GM19035 (cell line): ENCODE measurements around the gene RFT1.
A peak's percentile ranks its signal among the peaks of the same experiment; 100 is the strongest.

Source experiments
- ATAC-seq: cut with Tn5 transposase; IDR thresholded peaks from one replicate; pipeline ENCODE4 v1.9.1; 2021; ENCODE audit not compliant: unreplicated experiment

RFT1 gene, protein sequence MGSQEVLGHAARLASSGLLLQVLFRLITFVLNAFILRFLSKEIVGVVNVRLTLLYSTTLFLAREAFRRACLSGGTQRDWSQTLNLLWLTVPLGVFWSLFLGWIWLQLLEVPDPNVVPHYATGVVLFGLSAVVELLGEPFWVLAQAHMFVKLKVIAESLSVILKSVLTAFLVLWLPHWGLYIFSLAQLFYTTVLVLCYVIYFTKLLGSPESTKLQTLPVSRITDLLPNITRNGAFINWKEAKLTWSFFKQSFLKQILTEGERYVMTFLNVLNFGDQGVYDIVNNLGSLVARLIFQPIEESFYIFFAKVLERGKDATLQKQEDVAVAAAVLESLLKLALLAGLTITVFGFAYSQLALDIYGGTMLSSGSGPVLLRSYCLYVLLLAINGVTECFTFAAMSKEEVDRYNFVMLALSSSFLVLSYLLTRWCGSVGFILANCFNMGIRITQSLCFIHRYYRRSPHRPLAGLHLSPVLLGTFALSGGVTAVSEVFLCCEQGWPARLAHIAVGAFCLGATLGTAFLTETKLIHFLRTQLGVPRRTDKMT

GRCh38 chr3:53130179-53131061, at the start of gene RFT1:
TSS of gene RFT1 (minus strand) at chr3:53130435. CDS start at chr3:53130400, 35 bp downstream.
- peak; percentile 83 for ATAC-seq

DNA sequence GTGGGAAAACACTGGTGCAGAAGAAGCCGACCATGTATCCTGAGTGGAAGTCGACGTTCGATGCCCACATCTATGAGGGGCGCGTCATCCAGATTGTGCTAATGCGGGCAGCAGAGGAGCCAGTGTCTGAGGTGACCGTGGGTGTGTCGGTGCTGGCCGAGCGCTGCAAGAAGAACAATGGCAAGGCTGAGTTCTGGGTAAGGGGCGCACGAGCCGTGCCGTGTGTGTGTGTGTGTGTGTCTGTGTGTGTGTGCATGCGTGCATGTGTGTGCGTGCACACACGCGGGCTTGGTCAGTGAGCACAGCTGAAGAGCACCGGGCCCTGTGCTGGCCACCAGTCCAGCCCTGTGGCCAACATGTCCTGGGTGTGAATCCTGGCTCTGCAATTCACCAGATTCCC, 49.3 kb upstream of the RFT1 start:
- no peak for ATAC-seq

DNA sequence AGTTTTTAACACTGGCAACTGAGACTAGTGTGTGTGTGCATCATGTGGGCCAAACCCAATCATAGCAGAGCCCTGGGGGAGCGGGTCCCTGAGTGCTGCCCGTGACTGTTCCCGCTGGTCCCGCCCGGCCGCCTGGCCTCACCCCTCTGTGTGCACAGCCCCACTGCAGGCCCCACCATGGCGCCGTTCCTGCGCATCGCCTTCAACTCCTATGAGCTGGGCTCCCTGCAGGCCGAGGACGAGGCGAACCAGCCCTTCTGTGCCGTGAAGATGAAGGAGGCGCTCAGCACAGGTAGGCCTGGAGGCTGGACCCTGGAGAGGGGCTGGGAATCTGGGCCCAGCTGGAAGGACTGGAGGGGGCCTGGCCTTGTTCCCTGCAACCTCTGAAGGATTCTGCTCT, 48.0 kb upstream of the RFT1 start:
- ATAC-seq = no peak

GRCh38 chr3:53175613-53176540, 45.6 kb upstream of the RFT1 start:
- ATAC-seq = no peak

GRCh38 chr3:53174346-53175250, 44.4 kb upstream of the RFT1 start:
- ATAC-seq = peak; percentile 68

DNA sequence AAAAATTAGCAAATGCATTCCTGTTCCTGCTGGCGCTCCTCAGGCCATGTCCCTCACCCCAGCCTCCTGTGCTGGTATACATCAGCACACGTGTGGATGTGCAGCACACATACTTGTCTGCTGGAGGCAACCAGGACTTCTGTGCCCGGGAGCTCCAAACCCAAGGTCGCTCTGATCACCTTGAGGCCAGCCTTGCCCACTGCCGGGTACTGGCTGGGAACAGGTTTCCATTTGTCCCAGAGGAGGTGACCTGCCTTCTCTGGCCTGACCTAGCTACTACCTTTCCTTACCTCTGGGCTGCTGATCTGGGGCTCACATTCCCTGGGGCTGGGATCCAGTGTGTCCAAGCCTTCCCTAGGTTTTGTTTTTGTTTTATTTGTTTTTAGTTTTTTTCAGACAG, 42.9 kb upstream of the RFT1 start:
- ATAC-seq = no peak

- no peak for ATAC-seq
Measured at GRCh38 chr3:53171827-53172505, 41.7 kb upstream of the RFT1 start.

- no peak for ATAC-seq
Measured at GRCh38 chr3:53171064-53171418, 40.8 kb upstream of the RFT1 start.

GRCh38 chr3:53170325-53171063, 40.3 kb upstream of the RFT1 start:
- peak; percentile 34 for ATAC-seq

DNA sequence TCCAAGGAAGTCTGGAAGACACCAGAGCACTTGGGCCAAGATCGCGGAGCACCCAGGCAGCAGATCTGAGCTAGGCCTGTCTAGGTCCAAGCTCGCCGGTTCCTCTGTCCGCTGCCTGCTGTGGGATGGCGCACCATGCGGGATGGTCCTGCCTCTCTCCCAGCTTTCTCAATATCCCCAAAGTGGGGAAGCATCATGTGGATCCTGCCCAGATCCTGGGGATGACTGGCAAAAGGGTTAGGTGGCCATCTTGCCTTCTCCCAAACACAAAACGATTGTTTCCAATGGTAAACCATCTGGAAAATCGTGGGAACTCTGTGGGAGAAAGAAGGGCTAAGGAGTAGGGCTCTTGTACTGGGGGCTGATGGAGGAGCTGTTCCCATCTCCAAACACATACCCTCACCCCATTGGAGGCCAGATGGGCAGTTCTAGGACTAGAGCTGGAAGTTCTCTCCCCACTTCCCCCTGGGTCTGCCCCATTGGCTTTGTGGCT, 39.6 kb upstream of the RFT1 start:
- ATAC-seq = no peak

- no peak for ATAC-seq
Measured at GRCh38 chr3:53169045-53169831, 39.0 kb upstream of the RFT1 start.

DNA sequence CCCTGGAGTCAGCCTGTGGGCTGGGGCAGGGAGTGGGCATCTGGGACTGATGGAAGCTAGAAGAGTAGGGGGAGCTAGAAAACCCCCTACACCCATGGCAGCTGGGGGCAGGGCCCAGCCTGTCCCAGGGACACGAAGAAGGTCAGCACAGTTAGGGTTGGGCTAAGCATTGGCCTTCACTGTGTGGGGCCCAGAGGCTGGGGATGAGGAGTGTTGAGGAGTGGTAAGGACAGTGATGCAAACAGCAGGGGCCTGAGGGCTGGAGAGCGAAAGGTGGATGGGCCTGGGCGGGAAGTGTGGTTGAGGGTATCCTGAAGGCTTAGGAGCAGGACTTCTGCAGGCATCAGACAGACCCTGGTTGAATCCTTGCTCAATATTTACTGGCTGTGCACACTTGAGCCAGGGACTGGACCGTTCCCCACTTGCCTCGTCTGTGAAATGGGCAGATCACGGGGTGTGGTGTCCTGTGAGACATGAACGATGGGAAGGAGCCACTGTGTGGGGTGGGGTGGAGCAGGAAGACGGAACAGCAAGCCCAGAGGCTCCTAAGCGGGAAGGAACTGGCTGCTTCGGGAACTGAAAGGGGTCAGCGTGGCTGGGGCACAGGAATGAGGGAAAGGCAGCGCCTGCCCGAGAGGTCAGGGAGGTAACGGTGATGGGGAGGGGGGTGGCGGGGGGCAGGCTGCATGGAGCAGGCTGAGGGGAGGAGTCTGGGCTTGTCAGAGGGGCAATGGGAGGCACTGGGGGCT, 38.1 kb upstream of the RFT1 start:
- ATAC-seq = no peak

- no peak for ATAC-seq
Measured at GRCh38 chr3:53167418-53168174, 37.4 kb upstream of the RFT1 start.

GRCh38 chr3:53166781-53167291, 36.6 kb upstream of the RFT1 start:
- ATAC-seq = no peak

GRCh38 chr3:53166206-53166605, 36.0 kb upstream of the RFT1 start:
- no peak for ATAC-seq

DNA sequence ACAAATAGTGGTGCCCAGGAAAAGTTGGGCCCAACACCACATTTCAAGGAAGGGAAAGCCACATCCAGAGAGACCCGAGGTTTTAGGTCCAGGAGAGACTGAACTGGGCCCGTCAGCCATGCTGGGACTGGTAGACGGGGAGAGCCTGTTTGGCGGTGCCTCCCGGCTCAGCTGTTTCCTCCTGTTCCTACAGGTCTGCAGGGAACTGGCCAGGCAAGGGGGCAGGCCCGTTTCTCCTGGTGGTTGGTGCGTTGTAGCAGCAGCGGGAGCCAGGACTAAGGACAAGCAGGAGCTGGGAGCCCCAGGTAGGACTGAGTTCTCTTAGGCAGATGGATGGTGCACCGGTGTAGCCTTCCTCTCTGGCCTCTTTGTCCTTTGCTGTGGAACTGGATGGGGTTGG, 34.7 kb upstream of the RFT1 start:
- ATAC-seq = no peak
